ENCODE measurements around the gene TMED3. TPM values are rescaled to one million over a fixed set of nuclear protein-coding genes. Genes with fewer than 3 reads are reported as not detected.

The TMED3 gene
- total RNA-seq, 1 experiment from 2014 or later: 127 TPM

- intact Hi-C loops (cut with micrococcal nuclease; ENCODE audit: unreplicated experiment): no loop called here
- Mint-ChIP-seq H3K27ac (ENCODE audit: unreplicated experiment) (no peak overlapping the region), H3K4me3 (ENCODE audit: low read depth, unreplicated experiment) (no peak overlapping the region), H3K4me1 (ENCODE audit: low read depth, unreplicated experiment) (no peaks in the 10 kb centered on the region), H3K36me3 (ENCODE audit: insufficient read depth, unreplicated experiment) (no peaks in the 10 kb centered on the region), H3K9me3 (ENCODE audit: low read depth, unreplicated experiment) (peaks cover 4% of the 10 kb centered on the region), H3K27me3 (ENCODE audit: unreplicated experiment) (no peaks in the 10 kb centered on the region)
- TF ChIP-seq, protein P1, sequence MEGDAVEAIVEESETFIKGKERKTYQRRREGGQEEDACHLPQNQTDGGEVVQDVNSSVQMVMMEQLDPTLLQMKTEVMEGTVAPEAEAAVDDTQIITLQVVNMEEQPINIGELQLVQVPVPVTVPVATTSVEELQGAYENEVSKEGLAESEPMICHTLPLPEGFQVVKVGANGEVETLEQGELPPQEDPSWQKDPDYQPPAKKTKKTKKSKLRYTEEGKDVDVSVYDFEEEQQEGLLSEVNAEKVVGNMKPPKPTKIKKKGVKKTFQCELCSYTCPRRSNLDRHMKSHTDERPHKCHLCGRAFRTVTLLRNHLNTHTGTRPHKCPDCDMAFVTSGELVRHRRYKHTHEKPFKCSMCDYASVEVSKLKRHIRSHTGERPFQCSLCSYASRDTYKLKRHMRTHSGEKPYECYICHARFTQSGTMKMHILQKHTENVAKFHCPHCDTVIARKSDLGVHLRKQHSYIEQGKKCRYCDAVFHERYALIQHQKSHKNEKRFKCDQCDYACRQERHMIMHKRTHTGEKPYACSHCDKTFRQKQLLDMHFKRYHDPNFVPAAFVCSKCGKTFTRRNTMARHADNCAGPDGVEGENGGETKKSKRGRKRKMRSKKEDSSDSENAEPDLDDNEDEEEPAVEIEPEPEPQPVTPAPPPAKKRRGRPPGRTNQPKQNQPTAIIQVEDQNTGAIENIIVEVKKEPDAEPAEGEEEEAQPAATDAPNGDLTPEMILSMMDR (IDR thresholded peaks at IDR 0.05; ENCODE audit: unreplicated experiment): no peak
- BruUV-seq (replicated peaks): no TSS peak
- DNase-seq: no peak
- CTCF ChIA-PET: interaction anchor here (0.6 to 1.0 kb wide), 2 partner anchors 423 to 483 kb away, joined by 3 read pairs; no protein-coding TSS in a partner anchor
Observed at GRCh38 chr15:79370716-79371115, 59.8 kb downstream of the TMED3 start.

- peaks cover 4% of the 10 kb centered on the region for H3K9me3 Mint-ChIP-seq (ENCODE audit: low read depth, unreplicated experiment)
- no peaks in the 10 kb centered on the region for H3K27me3 Mint-ChIP-seq (ENCODE audit: unreplicated experiment)
- DNase-seq: no peak
- intact Hi-C loops (cut with micrococcal nuclease; ENCODE audit: unreplicated experiment): no loop called here
- CTCF ChIA-PET: no interaction called here
- no TSS peak for BruUV-seq (replicated peaks)
- H3K4me1 Mint-ChIP-seq (ENCODE audit: low read depth, unreplicated experiment): no peaks in the 10 kb centered on the region
- no peaks in the 10 kb centered on the region for H3K36me3 Mint-ChIP-seq (ENCODE audit: insufficient read depth, unreplicated experiment)
- TF ChIP-seq, protein P1 (IDR thresholded peaks at IDR 0.05; ENCODE audit: unreplicated experiment): no peak
- no peak overlapping the region for H3K4me3 Mint-ChIP-seq (ENCODE audit: low read depth, unreplicated experiment)
- no peak overlapping the region for H3K27ac Mint-ChIP-seq (ENCODE audit: unreplicated experiment)
Observed at GRCh38 chr15:79371591-79371990, 60.7 kb downstream of the TMED3 start.

GRCh38 chr15:79372428-79372827 is 61.5 kb downstream of the TMED3 start:
- CTCF ChIA-PET: interaction anchor here (1.0 kb wide), 1 partner anchor 9 kb away, joined by 3 read pairs; no protein-coding TSS in a partner anchor
- BruUV-seq (replicated peaks): no TSS peak
- Mint-ChIP-seq H3K4me3 (ENCODE audit: low read depth, unreplicated experiment) (no peak overlapping the region), H3K27me3 (ENCODE audit: unreplicated experiment) (no peaks in the 10 kb centered on the region), H3K4me1 (ENCODE audit: low read depth, unreplicated experiment) (no peaks in the 10 kb centered on the region), H3K27ac (ENCODE audit: unreplicated experiment) (no peak overlapping the region), H3K36me3 (ENCODE audit: insufficient read depth, unreplicated experiment) (no peaks in the 10 kb centered on the region), H3K9me3 (ENCODE audit: low read depth, unreplicated experiment) (peaks cover 4% of the 10 kb centered on the region)
- no peak for DNase-seq
- TF ChIP-seq, protein P1 (IDR thresholded peaks at IDR 0.05; ENCODE audit: unreplicated experiment): no peak
- intact Hi-C loops (cut with micrococcal nuclease; ENCODE audit: unreplicated experiment): no loop called here

Other genes starting within 250 kb of the TMED3 start
- gene RASGRF1, start 220.3 kb upstream of the TMED3 start, total RNA-seq (2022): 2.2 and 2.9 TPM in 2 replicates
- not detected in 2 replicates for gene ANKRD34C, start 28.4 kb upstream of the TMED3 start, total RNA-seq (2022)
- 2.2 and 2.4 TPM in 2 replicates for gene MINAR1, start 121.2 kb downstream of the TMED3 start, total RNA-seq (2022)

All from Calu3 (cell line).